OCI-LY1 (cell line): Measurements from ENCODE around the gene GLB1L.

Source experiments
- CTCF ChIP-seq: fragments of 200-600 bp; sonication (generic), shearing (Covaris generic); IDR thresholded peaks from 2 replicates; pipeline ENCODE4 v1.5.1; 2017; ENCODE audit warnings: mild to moderate bottlenecking, antibody characterized with exemption, low read length, moderate library complexity, mixed read lengths
- EZH2 ChIP-seq: fragments of 200-600 bp; sonication (generic), shearing (Covaris generic); IDR thresholded peaks from 2 replicates; pipeline ENCODE4 v1.8.0; 2017; ENCODE audit warnings: borderline replicate concordance, mixed run types, mild to moderate bottlenecking, antibody characterized with exemption, low read length, moderate library complexity, mixed read lengths

DNA sequence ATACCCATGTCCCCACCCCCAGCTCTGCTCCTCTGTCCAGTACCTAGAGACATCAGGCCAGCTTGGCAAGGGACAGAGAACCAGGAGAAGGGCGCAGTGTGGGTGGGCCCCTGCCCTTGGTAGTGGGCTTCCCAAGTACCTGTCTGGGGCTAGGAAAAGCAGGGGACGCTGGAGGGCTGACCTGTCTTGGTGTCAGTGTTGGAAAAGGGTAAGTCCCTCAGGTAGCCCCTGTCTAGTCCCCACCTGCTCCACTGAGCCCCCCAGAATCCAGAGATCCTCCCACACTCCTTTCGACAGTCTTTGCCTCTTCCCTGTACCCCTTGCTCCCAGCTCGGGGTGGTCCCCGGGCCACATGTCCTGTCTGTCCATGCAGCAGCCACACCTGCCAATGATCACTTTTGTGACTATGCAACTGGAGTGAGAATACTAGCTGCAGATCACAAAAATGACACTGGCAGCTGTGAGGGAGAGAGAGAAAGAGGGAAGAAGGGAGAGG, 48.5 kb upstream of the GLB1L start:
- no peak for TF ChIP-seq EZH2
- no peak for TF ChIP-seq CTCF
